HepG2 (cell line): Measurements from ENCODE around the gene ST6GALNAC4. TPM values are rescaled to one million over a fixed set of nuclear protein-coding genes. Genes with fewer than 3 reads are reported as not detected.

Experiments used
- CENPT ChIP-seq: sonication (generic); formaldehyde crosslinking; IDR thresholded peaks from 2 replicates; pipeline ENCODE4 v1.8.0; 2022; ENCODE audit warnings: low read depth, mild to moderate bottlenecking, moderate library complexity, missing genetic modification reagents
- MYNN ChIP-seq: sonication (generic); formaldehyde crosslinking; IDR thresholded peaks from 2 replicates; pipeline ENCODE4 v1.4.0; 2020; ENCODE audit warnings: mild to moderate bottlenecking, low read depth, missing genetic modification reagents
- NR2F1 ChIP-seq, 2 experiments: fragments of 450-650 bp in 1 of 2; formaldehyde crosslinking in 1 of 2; IDR thresholded peaks; 2 replicates each; pipeline versions ENCODE4 v1.5.0 to v1.6.1; 2016 to 2020; ENCODE audit warnings: mild to moderate bottlenecking in 1 of 2, missing compliant biosample characterization in 1 of 2, missing genetic modification reagents in 1 of 2, moderate library complexity in 1 of 2
- PHB2 ChIP-seq: fragments of 450-650 bp; IDR thresholded peaks from 2 replicates; pipeline ENCODE4 v1.6.1; 2018; ENCODE audit not compliant: partially characterized antibody
- RCOR2 ChIP-seq: IDR thresholded peaks from 2 replicates; pipeline ENCODE4 v1.6.1; 2016; ENCODE audit warnings: missing biosample characterization, missing genetic modification reagents
- STAG1 ChIP-seq: sonication (generic); formaldehyde crosslinking; IDR thresholded peaks from 2 replicates; pipeline ENCODE4 v1.4.0; 2020; ENCODE audit warnings: missing genetic modification reagents
- U2AF2 ChIP-seq: fragments of 200-400 bp; formaldehyde crosslinking; IDR thresholded peaks from 2 replicates; pipeline ENCODE4 v1.6.1; 2017; ENCODE audit warnings: low read depth, mild to moderate bottlenecking, low read length
- ZNF253 ChIP-seq: sonication (generic); formaldehyde crosslinking; IDR thresholded peaks from 2 replicates; pipeline ENCODE4 v1.8.0; 2022; ENCODE audit warnings: mild to moderate bottlenecking, missing genetic modification reagents, borderline replicate concordance
- ZNF589 ChIP-seq: sonication (generic); formaldehyde crosslinking; conservative IDR thresholded peaks from 2 replicates; pipeline ENCODE4 v1.8.0; 2022; ENCODE audit warnings: mild to moderate bottlenecking, moderate library complexity, missing genetic modification reagents
- ZSCAN12 ChIP-seq: sonication (generic); formaldehyde crosslinking; IDR thresholded peaks from 2 replicates; pipeline ENCODE4 v1.9.0; 2021; ENCODE audit warnings: mild to moderate bottlenecking, missing genetic modification reagents
- polyA plus RNA-seq, 8 experiments: library from polyadenylated mRNA; depleted of rRNA in 3 of 8; stranded (reverse) in 7 of 8; unstranded in 1 of 8; fragments of >200 nt; fragmentation: Illumina TruSeq in 4 of 8; extraction: Trizol in 4 of 8; gene quantifications; 2 replicates each; pipeline versions ENCODE4 v1.2.1 to v1.2.3, GENCODE V29; 2011 to 2016; ENCODE audit warnings: low read depth in 4 of 8, missing spikeins in 1 of 8, mixed read lengths in 1 of 8; ENCODE audit not compliant: insufficient read depth in 1 of 8
- total RNA-seq, 5 experiments: library from RNA; depleted of rRNA; stranded (reverse); fragments of >200 nt; fragmentation: Illumina TruSeq; extraction: Trizol; gene quantifications; 2 replicates each; pipeline ENCODE4 v1.2.3, GENCODE V29; 2016; ENCODE audit warnings: low read depth in 1 of 5
- TF ChIP-seq, protein P1 (sequence below): sonication (generic); formaldehyde crosslinking; IDR thresholded peaks from 2 replicates; pipeline ENCODE4 v1.4.0; 2020; ENCODE audit warnings: missing genetic modification reagents, borderline replicate concordance
- TF ChIP-seq, protein P2 (sequence below): sonication (generic); formaldehyde crosslinking; IDR thresholded peaks from 2 replicates; pipeline ENCODE4 v1.5.1; 2020; ENCODE audit warnings: missing genetic modification reagents, mild to moderate bottlenecking, borderline replicate concordance
- TF ChIP-seq, protein P3 (sequence below): sonication (generic); formaldehyde crosslinking; IDR thresholded peaks from 2 replicates; pipeline ENCODE4 v1.5.0; 2020; ENCODE audit warnings: missing genetic modification reagents, mild to moderate bottlenecking, borderline replicate concordance
- TF ChIP-seq, protein P4 (sequence below): sonication (generic); formaldehyde crosslinking; IDR thresholded peaks from 2 replicates; pipeline ENCODE4 v1.4.0; 2020; ENCODE audit warnings: missing genetic modification reagents, borderline replicate concordance
- TF ChIP-seq, protein P5 (sequence below): sonication (generic); formaldehyde crosslinking; IDR thresholded peaks from 2 replicates; pipeline ENCODE4 v1.8.0; 2022; ENCODE audit warnings: missing genetic modification reagents, mild to moderate bottlenecking, inconsistent platforms, borderline replicate concordance
- TF ChIP-seq, protein P6 (sequence below): sonication (generic); formaldehyde crosslinking; IDR thresholded peaks from 2 replicates; pipeline ENCODE4; 2020; ENCODE audit warnings: missing genetic modification reagents, mild to moderate bottlenecking, borderline replicate concordance

Gene ST6GALNAC4
- total and polyA plus RNA-seq, 2 of the 13 experiments (the other 11 are each of a cell fraction or from before 2014, with no cell fraction given): 18.8 to 27.7 TPM

DNA sequence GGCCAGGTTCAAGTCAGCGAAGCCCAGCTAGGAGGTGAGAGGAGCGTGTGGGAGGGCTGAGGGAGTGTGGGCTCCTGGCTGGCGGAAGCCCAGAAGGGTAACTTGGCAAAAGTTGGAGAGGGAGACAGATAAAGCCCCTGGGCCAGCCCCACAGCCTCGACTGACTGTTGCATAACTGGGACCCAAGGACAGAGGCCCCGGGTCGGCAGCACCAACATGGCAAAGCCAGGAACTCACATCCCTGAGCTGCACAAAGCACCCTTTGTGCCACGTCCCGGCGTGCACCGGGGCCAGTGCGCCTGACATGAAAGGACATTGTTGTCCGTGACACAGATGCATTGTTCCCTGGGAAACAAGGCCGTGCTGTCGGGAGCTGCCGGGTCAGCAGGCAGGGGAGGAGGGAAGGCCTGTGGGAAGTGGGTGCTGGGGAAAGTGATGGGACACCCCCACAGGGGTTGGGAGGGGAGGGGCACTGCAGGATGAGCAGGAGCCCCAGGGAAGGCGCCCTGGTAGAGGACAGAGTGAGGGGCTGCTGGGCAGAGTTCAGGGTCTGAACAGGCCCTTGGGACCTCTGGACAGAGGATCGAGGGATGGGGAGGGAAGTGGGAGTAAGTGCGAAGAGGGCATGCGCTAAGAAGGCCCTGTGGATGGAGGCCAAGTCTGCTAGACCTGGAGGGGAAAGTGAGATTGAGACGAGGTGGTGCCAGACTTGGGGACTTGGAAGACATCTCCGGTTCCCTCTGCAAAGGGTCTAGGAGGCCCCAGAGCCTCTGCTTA lies 33.9 kb upstream of the ST6GALNAC4 start (continued):
- TF ChIP-seq, protein P1, sequence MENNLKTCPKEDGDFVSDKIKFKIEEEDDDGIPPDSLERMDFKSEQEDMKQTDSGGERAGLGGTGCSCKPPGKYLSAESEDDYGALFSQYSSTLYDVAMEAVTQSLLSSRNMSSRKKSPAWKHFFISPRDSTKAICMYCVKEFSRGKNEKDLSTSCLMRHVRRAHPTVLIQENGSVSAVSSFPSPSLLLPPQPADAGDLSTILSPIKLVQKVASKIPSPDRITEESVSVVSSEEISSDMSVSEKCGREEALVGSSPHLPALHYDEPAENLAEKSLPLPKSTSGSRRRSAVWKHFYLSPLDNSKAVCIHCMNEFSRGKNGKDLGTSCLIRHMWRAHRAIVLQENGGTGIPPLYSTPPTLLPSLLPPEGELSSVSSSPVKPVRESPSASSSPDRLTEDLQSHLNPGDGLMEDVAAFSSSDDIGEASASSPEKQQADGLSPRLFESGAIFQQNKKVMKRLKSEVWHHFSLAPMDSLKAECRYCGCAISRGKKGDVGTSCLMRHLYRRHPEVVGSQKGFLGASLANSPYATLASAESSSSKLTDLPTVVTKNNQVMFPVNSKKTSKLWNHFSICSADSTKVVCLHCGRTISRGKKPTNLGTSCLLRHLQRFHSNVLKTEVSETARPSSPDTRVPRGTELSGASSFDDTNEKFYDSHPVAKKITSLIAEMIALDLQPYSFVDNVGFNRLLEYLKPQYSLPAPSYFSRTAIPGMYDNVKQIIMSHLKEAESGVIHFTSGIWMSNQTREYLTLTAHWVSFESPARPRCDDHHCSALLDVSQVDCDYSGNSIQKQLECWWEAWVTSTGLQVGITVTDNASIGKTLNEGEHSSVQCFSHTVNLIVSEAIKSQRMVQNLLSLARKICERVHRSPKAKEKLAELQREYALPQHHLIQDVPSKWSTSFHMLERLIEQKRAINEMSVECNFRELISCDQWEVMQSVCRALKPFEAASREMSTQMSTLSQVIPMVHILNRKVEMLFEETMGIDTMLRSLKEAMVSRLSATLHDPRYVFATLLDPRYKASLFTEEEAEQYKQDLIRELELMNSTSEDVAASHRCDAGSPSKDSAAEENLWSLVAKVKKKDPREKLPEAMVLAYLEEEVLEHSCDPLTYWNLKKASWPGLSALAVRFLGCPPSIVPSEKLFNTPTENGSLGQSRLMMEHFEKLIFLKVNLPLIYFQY (CRISPR knock-in tag): peak; percentile 97; the same call in 1 of the 2 replicates
- TF ChIP-seq ZNF253 (CRISPR knock-in tag) (peak; percentile 90; the same call in 1 of the 2 replicates), STAG1 (CRISPR knock-in tag) (0 out of 2 replicates have a peak, but pooled peaks have one; percentile 7), CENPT (CRISPR knock-in tag) (no peak), MYNN (CRISPR knock-in tag) (no peak), U2AF2 (no peak), NR2F1 (CRISPR knock-in tag; IDR thresholded peaks at IDR 0.05) (0 out of 4 replicates have a peak, but pooled peaks of 1 of the 2 experiments have one; percentile 73), PHB2 (no peak), RCOR2 (peak; percentile 70), ZSCAN12 (CRISPR knock-in tag) (no peak), ZNF589 (peak; percentile 75; the same call in 1 of the 2 replicates)
- TF ChIP-seq, protein P2, sequence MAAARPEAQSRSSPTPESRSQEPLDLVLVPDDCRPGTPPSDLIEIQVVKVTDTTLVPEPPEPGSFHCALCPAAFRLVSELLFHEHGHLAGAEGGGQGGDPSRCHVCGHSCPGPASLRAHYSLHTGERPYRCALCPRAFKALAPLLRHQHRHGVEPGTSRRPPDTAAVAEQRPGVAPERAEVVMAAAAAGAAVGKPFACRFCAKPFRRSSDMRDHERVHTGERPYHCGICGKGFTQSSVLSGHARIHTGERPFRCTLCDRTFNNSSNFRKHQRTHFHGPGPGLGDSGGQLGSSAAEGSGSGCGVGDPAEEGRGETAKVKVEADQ: peak; percentile 76
- TF ChIP-seq, protein P3, sequence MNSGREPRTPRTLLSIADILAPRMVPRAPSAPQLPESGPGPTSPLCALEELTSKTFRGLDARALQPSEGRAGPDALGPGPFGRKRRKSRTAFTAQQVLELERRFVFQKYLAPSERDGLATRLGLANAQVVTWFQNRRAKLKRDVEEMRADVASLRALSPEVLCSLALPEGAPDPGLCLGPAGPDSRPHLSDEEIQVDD (CRISPR knock-in tag): peak; percentile 5; the same call in 1 of the 2 replicates
- TF ChIP-seq, protein P4, sequence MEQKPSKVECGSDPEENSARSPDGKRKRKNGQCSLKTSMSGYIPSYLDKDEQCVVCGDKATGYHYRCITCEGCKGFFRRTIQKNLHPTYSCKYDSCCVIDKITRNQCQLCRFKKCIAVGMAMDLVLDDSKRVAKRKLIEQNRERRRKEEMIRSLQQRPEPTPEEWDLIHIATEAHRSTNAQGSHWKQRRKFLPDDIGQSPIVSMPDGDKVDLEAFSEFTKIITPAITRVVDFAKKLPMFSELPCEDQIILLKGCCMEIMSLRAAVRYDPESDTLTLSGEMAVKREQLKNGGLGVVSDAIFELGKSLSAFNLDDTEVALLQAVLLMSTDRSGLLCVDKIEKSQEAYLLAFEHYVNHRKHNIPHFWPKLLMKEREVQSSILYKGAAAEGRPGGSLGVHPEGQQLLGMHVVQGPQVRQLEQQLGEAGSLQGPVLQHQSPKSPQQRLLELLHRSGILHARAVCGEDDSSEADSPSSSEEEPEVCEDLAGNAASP (CRISPR knock-in tag): peak; percentile 89
- TF ChIP-seq, protein P5, sequence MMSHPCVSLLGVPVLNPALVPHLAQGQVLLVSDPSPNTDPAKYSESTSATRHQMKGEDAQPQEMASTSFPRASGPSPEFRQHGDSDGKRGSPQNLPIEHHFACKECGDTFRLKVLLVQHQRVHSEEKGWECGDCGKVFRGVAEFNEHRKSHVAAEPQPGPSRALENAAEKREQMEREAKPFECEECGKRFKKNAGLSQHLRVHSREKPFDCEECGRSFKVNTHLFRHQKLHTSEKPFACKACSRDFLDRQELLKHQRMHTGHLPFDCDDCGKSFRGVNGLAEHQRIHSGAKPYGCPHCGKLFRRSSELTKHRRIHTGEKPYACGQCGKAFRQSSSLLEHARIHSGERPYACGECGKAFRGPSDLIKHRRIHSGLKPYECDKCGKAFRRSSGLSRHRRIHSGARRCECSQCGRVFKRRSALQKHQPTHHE (CRISPR knock-in tag): no peak
- TF ChIP-seq, protein P6, sequence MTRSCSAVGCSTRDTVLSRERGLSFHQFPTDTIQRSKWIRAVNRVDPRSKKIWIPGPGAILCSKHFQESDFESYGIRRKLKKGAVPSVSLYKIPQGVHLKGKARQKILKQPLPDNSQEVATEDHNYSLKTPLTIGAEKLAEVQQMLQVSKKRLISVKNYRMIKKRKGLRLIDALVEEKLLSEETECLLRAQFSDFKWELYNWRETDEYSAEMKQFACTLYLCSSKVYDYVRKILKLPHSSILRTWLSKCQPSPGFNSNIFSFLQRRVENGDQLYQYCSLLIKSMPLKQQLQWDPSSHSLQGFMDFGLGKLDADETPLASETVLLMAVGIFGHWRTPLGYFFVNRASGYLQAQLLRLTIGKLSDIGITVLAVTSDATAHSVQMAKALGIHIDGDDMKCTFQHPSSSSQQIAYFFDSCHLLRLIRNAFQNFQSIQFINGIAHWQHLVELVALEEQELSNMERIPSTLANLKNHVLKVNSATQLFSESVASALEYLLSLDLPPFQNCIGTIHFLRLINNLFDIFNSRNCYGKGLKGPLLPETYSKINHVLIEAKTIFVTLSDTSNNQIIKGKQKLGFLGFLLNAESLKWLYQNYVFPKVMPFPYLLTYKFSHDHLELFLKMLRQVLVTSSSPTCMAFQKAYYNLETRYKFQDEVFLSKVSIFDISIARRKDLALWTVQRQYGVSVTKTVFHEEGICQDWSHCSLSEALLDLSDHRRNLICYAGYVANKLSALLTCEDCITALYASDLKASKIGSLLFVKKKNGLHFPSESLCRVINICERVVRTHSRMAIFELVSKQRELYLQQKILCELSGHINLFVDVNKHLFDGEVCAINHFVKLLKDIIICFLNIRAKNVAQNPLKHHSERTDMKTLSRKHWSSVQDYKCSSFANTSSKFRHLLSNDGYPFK (CRISPR knock-in tag): peak; percentile 61; the same call in 1 of the 2 replicates
